Embryonic facial prominence (tissue), 1 donor: ENCODE data around the gene PRKG1.
"Not testable (repeated sequence)": the region's sequence is repeated elsewhere in the genome, so short reads cannot be mapped to it uniquely, and the experiment has no call there.

ENCODE experiments used
- DNase-seq: peaks from one replicate; pipeline ENCODE4 v3.0.0-alpha.2; 2016; ENCODE audit errors: extremely low spot score

PRKG1 gene

GRCh38 chr10:51377070-51377931 lies 303.0 kb downstream of the PRKG1 start:
- no peak for DNase-seq

GRCh38 chr10:51377932-51378599 lies 303.8 kb downstream of the PRKG1 start:
- DNase-seq = no peak

GRCh38 chr10:51382181-51382580 lies 307.9 kb downstream of the PRKG1 start:
- DNase-seq = no peak

GRCh38 chr10:51384971-51385370 lies 310.7 kb downstream of the PRKG1 start:
- no peak for DNase-seq

GRCh38 chr10:51386248-51386885 lies 312.1 kb downstream of the PRKG1 start:
- no peak for DNase-seq

- DNase-seq = no peak
Measured at GRCh38 chr10:51389415-51390321, 315.4 kb downstream of the PRKG1 start.

- not testable (repeated sequence) for DNase-seq
Measured at GRCh38 chr10:51393006-51393405, 318.7 kb downstream of the PRKG1 start.

- no peak for DNase-seq
Measured at GRCh38 chr10:51394039-51394438, 319.8 kb downstream of the PRKG1 start.

- DNase-seq = no peak
Measured at GRCh38 chr10:51397244-51397643, 323.0 kb downstream of the PRKG1 start.

- DNase-seq = no peak
Measured at GRCh38 chr10:51397695-51398094, 323.4 kb downstream of the PRKG1 start.

- no peak for DNase-seq
Measured at GRCh38 chr10:51399840-51400239, 325.6 kb downstream of the PRKG1 start.

GRCh38 chr10:51400392-51401096 lies 326.3 kb downstream of the PRKG1 start:
- no peak for DNase-seq

GRCh38 chr10:51403521-51403920 lies 329.2 kb downstream of the PRKG1 start:
- no peak for DNase-seq

GRCh38 chr10:51405580-51406351 lies 331.5 kb downstream of the PRKG1 start:
- no peak for DNase-seq

GRCh38 chr10:51406581-51406980 lies 332.3 kb downstream of the PRKG1 start:
- DNase-seq = no peak

GRCh38 chr10:51416494-51416893 lies 342.2 kb downstream of the PRKG1 start:
- no peak for DNase-seq

- no peak for DNase-seq
Measured at GRCh38 chr10:51419196-51420093, 345.2 kb downstream of the PRKG1 start.

GRCh38 chr10:51421853-51422252 lies 347.6 kb downstream of the PRKG1 start:
- no peak for DNase-seq
